Measurements from ENCODE around the gene LARGE2. TPM values are rescaled to one million over a fixed set of nuclear protein-coding genes. Genes with fewer than 3 reads are reported as not detected.
A peak's percentile ranks its signal among the peaks of the same experiment; 100 is the strongest.

The LARGE2 gene
- total RNA-seq, 1 experiment from 2014 or later: 67.6 TPM

DNA sequence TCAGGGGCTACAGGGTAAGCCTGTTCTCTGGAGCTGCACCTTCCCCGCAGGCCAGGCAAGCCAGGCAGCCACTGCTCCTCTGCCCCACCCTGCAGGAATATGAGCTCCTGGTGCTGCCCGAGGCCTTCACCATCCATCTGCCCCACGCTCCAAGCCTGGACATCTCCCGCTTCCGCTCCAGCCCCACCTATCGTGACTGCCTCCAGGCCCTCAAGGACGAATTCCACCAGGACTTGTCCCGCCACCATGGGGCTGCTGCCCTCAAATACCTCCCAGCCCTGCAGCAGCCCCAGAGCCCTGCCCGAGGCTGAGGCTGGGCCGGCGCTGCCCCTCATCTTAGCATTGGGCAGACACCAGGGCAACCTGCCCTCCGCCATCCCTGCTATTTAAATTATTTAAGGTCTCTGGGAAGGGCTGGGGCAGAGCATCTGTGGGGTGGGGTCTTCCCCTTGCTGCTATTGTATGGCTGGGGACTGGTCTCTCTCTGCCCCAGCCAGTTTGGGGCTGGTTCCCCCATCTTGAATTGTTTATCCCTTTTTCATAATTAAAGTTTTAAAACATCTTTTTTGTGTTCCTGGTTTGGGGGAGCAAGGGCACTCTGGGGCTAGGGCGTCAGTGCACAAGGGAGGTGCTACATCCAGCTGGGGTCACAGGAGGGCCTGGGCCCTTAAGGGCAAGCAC is 6.2 kb downstream of the LARGE2 start (continued):
- TF ChIP-seq, protein P1, sequence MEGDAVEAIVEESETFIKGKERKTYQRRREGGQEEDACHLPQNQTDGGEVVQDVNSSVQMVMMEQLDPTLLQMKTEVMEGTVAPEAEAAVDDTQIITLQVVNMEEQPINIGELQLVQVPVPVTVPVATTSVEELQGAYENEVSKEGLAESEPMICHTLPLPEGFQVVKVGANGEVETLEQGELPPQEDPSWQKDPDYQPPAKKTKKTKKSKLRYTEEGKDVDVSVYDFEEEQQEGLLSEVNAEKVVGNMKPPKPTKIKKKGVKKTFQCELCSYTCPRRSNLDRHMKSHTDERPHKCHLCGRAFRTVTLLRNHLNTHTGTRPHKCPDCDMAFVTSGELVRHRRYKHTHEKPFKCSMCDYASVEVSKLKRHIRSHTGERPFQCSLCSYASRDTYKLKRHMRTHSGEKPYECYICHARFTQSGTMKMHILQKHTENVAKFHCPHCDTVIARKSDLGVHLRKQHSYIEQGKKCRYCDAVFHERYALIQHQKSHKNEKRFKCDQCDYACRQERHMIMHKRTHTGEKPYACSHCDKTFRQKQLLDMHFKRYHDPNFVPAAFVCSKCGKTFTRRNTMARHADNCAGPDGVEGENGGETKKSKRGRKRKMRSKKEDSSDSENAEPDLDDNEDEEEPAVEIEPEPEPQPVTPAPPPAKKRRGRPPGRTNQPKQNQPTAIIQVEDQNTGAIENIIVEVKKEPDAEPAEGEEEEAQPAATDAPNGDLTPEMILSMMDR (IDR thresholded peaks at IDR 0.05 in 2 of 3, conservative IDR thresholded peaks at IDR 0.05 in 1 of 3; ENCODE audit: borderline replicate concordance in 1 of 3, insufficient read depth in 1 of 3, low read depth in 2 of 3, low read length in 2 of 3): no peak
- TF ChIP-seq ZFX (IDR thresholded peaks at IDR 0.05): no peak; the same call in 1 of the 2 replicates
- TF ChIP-seq, protein P2, sequence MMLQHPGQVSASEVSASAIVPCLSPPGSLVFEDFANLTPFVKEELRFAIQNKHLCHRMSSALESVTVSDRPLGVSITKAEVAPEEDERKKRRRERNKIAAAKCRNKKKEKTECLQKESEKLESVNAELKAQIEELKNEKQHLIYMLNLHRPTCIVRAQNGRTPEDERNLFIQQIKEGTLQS (IDR thresholded peaks at IDR 0.05): no peak

DNA sequence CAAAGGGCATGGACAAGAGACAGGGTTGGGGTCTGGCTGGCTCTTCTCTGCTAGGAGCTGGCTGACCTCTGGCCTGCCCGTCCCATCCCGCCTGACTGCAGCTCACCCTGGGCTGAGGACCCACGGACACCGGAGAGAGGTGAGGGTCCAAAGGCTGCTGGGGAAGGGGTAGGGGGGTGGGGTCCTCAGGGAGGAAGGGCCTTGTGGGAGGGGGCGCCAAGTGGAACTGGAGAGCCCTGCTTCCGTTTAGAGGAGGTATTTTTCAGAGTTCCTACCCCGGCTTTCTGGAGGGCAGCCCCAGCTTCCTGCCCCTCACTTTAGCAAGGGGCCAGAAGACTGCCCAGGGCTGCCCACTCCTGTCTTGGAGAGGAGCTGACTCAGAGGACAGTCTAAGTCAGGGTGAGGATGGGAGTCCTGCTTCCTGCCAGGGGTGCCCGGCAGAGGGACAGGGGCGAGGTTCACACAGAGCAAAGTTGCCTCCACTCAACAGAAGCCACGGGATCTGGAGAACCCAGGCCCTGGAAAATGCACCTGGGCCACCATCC is 7.1 kb downstream of the LARGE2 start:
- ChIA-PET CTCF (interaction anchor here (1.2 kb wide), 1 partner anchor 35 kb away, joined by 4 read pairs; no protein-coding TSS in a partner anchor), RAD21 (ENCODE audit: low non-redundant PET in 1 of 2, low total read pairs in 2 of 2, uncharacterized antibody in 2 of 2, unreplicated experiment in 2 of 2) (no interaction called here), POLR2A (no interaction called here)
- H2AFZ ChIP-seq (ENCODE audit: low read depth, low read length, poor library complexity, severe bottlenecking): no peak overlapping the region
- no peaks in the 10 kb centered on the region for H3K9me3 ChIP-seq (ENCODE audit: control insufficient read depth in 1 of 2, insufficient read depth in 1 of 2, low read depth in 1 of 2, low read length in 2 of 2)
- peaks cover 4% of the 10 kb centered on the region; the same call in 1 of the 2 replicates for H3K79me2 ChIP-seq (ENCODE audit: insufficient read depth, low read length)
- H3K27ac ChIP-seq (ENCODE audit: low read depth, low read length): no peak overlapping the region
- DNase-seq (ENCODE audit: low read depth, low spot score) (no peak), ATAC-seq (peak; percentile 12; the same call in 1 of the 2 replicates)
- no peaks in the 10 kb centered on the region for H3K9me2 ChIP-seq (ENCODE audit: insufficient read depth)
- H3K4me2 ChIP-seq (ENCODE audit: low read length): no peak overlapping the region
- BruUV-seq (replicated peaks): no TSS peak
- no peaks in the 10 kb centered on the region for H3K27me3 ChIP-seq (ENCODE audit: insufficient read depth, low read length)
- intact Hi-C loops (cut with micrococcal nuclease): no loop called here
- H3K4me3 ChIP-seq (replicated peaks in 1 of 2; ENCODE audit: low read depth in 1 of 2, low read length in 2 of 2): no peak overlapping the region
- H3K36me3 ChIP-seq (ENCODE audit: control insufficient read depth in 1 of 2, insufficient read depth in 2 of 2, low read length in 2 of 2): peaks cover 8 to 27% of the 10 kb centered on the region in 2 experiments
- H4K20me1 ChIP-seq (ENCODE audit: insufficient read depth): no peaks in the 10 kb centered on the region
- H3K4me1 ChIP-seq (ENCODE audit: control insufficient read depth in 1 of 2, insufficient read depth in 2 of 2, low read length in 2 of 2): peaks cover 0 to 8% of the 10 kb centered on the region in 2 experiments; a peak in 3 of 4 replicates
- H3K9ac ChIP-seq (ENCODE audit: low read length): no peak overlapping the region
- TF ChIP-seq FOSL1 (IDR thresholded peaks at IDR 0.05; ENCODE audit: low read depth): no peak
- peak; percentile 9; the same call in 1 of the 2 replicates for TF ChIP-seq POLR2AphosphoS5 (IDR thresholded peaks at IDR 0.05; ENCODE audit: low read depth, low read length)
- TF ChIP-seq, protein P3, sequence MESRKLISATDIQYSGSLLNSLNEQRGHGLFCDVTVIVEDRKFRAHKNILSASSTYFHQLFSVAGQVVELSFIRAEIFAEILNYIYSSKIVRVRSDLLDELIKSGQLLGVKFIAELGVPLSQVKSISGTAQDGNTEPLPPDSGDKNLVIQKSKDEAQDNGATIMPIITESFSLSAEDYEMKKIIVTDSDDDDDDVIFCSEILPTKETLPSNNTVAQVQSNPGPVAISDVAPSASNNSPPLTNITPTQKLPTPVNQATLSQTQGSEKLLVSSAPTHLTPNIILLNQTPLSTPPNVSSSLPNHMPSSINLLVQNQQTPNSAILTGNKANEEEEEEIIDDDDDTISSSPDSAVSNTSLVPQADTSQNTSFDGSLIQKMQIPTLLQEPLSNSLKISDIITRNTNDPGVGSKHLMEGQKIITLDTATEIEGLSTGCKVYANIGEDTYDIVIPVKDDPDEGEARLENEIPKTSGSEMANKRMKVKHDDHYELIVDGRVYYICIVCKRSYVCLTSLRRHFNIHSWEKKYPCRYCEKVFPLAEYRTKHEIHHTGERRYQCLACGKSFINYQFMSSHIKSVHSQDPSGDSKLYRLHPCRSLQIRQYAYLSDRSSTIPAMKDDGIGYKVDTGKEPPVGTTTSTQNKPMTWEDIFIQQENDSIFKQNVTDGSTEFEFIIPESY (IDR thresholded peaks at IDR 0.05; ENCODE audit: extremely low read depth, insufficient replicate concordance, low read length): no peak
- no peak for TF ChIP-seq EZH2phosphoT487 (IDR thresholded peaks at IDR 0.05; ENCODE audit: borderline replicate concordance)
- TF ChIP-seq, protein P2 (IDR thresholded peaks at IDR 0.05): no peak
- no peak for TF ChIP-seq SP1 (IDR thresholded peaks at IDR 0.05; ENCODE audit: low read depth)

All from HCT116 (cell line).